SK-N-MC (cell line): ENCODE measurements around the gene AJUBA.
"Not testable (repeated sequence)": the region's sequence is repeated elsewhere in the genome, so short reads cannot be mapped to it uniquely, and the experiment has no call there.

ENCODE experiments used
- DNase-seq: peaks from one replicate; pipeline ENCODE4 v3.0.0-alpha.2; 2011; ENCODE audit warnings: low read depth, low spot score
- H3K27ac ChIP-seq: fragments of 200-600 bp; sonication (generic); 2 replicates; pipeline ENCODE4 v1.5.1; 2016; ENCODE audit warnings: mixed run types
- H3K36me3 ChIP-seq: fragments of 200-600 bp; sonication (generic); 2 replicates; pipeline ENCODE4 v1.6.1; 2017; ENCODE audit warnings: antibody characterized with exemption, low read length, mixed read lengths; ENCODE audit not compliant: insufficient read depth
- H3K4me3 ChIP-seq: fragments of 200-600 bp; sonication (generic); 2 replicates; pipeline ENCODE4 v1.5.1; 2016
- H3K9ac ChIP-seq: fragments of 200-600 bp; sonication (generic); 2 replicates; pipeline ENCODE4 v1.8.0; 2017; ENCODE audit warnings: mixed run types, mixed read lengths; ENCODE audit not compliant: insufficient read length
- H3K9me3 ChIP-seq: fragments of 200-600 bp; sonication (generic); 2 replicates; pipeline ENCODE4 v1.6.1; 2017; ENCODE audit warnings: low read depth, mild to moderate bottlenecking, antibody characterized with exemption, low read length, moderate library complexity, mixed read lengths
- EZH2 ChIP-seq: fragments of 200-600 bp; sonication (generic); IDR thresholded peaks from one replicate; pipeline ENCODE4 v1.6.1; 2017; ENCODE audit warnings: antibody characterized with exemption
- FOXP2 ChIP-seq: optimal IDR thresholded peaks from 2 replicates; pipeline ENCODE3; 2011; ENCODE audit warnings: mild to moderate bottlenecking, moderate library complexity; ENCODE audit not compliant: insufficient read depth; ENCODE audit errors: extremely low read length, control extremely low read depth
- POLR2AphosphoS5 ChIP-seq: IDR thresholded peaks from 2 replicates; pipeline ENCODE4 v1.6.1; 2012; ENCODE audit warnings: mild to moderate bottlenecking, low read depth, low read length, borderline replicate concordance

AJUBA gene

GRCh38 chr14:23008831-23009230 lies 26.5 kb upstream of the AJUBA start:
- H3K4me3 ChIP-seq: peak overlapping the region; percentile 82
- no peaks in the 10 kb centered on the region for H3K9me3 ChIP-seq
- peak overlapping the region; percentile 95 for H3K27ac ChIP-seq
- DNase-seq: no peak
- no peak overlapping the region for H3K9ac ChIP-seq
- H3K36me3 ChIP-seq: no peaks in the 10 kb centered on the region
- no peak for TF ChIP-seq POLR2AphosphoS5
- TF ChIP-seq FOXP2: no peak
- TF ChIP-seq EZH2: no peak

GRCh38 chr14:23006544-23007419 lies 24.4 kb upstream of the AJUBA start:
- Histone ChIP-seq H3K9ac (peak overlapping the region; percentile 80), H3K4me3 (peak overlapping the region; percentile 70), H3K9me3 (no peaks in the 10 kb centered on the region), H3K27ac (peak overlapping the region; percentile 95), H3K36me3 (no peaks in the 10 kb centered on the region)
- TF ChIP-seq FOXP2 (peak; percentile 71), EZH2 (no peak), POLR2AphosphoS5 (peak; percentile 95)
- DNase-seq: peak; percentile 76

- H3K27ac ChIP-seq: peak overlapping the region; percentile 95
- peak overlapping the region; percentile 70 for H3K4me3 ChIP-seq
- peak overlapping the region; percentile 63 for H3K9ac ChIP-seq
- DNase-seq: no peak
- no peaks in the 10 kb centered on the region for H3K9me3 ChIP-seq
- no peaks in the 10 kb centered on the region for H3K36me3 ChIP-seq
- TF ChIP-seq POLR2AphosphoS5 (no peak), FOXP2 (no peak), EZH2 (no peak)
Observed at GRCh38 chr14:23006188-23006534, 23.8 kb upstream of the AJUBA start.

GRCh38 chr14:23005451-23006187 lies 23.3 kb upstream of the AJUBA start:
- no peak for DNase-seq
- H3K36me3 ChIP-seq: no peaks in the 10 kb centered on the region
- H3K9ac ChIP-seq: no peak overlapping the region
- H3K27ac ChIP-seq: peak overlapping the region; percentile 9; the same call in 1 of the 2 replicates
- TF ChIP-seq POLR2AphosphoS5 (no peak), EZH2 (no peak), FOXP2 (no peak)
- no peaks in the 10 kb centered on the region for H3K9me3 ChIP-seq
- H3K4me3 ChIP-seq: no peak overlapping the region

- H3K9me3 ChIP-seq, H3K36me3 ChIP-seq, DNase-seq, H3K9ac ChIP-seq, H3K4me3 ChIP-seq, H3K27ac ChIP-seq: not testable (repeated sequence)
Observed at GRCh38 chr14:23004274-23004673, 21.9 kb upstream of the AJUBA start.

- no peak for DNase-seq
- no peak overlapping the region for H3K4me3 ChIP-seq
- no peak overlapping the region for H3K27ac ChIP-seq
- no peaks in the 10 kb centered on the region for H3K36me3 ChIP-seq
- no peaks in the 10 kb centered on the region for H3K9me3 ChIP-seq
- H3K9ac ChIP-seq: no peak overlapping the region
- TF ChIP-seq POLR2AphosphoS5: no peak
- TF ChIP-seq FOXP2: no peak
- no peak for TF ChIP-seq EZH2
Observed at GRCh38 chr14:23002592-23002991, 20.2 kb upstream of the AJUBA start.

- no peak for DNase-seq
- Histone ChIP-seq H3K4me3 (no peak overlapping the region), H3K36me3 (no peaks in the 10 kb centered on the region), H3K27ac (peak overlapping the region; percentile 50; the same call in 1 of the 2 replicates), H3K9ac (no peak overlapping the region), H3K9me3 (no peaks in the 10 kb centered on the region)
- TF ChIP-seq POLR2AphosphoS5 (no peak), FOXP2 (no peak), EZH2 (no peak)
Observed at GRCh38 chr14:23000860-23001259, 18.5 kb upstream of the AJUBA start.

GRCh38 chr14:22998329-22999012 lies 16.1 kb upstream of the AJUBA start:
- TF ChIP-seq FOXP2: no peak
- no peak for TF ChIP-seq EZH2
- no peak for TF ChIP-seq POLR2AphosphoS5
- H3K36me3 ChIP-seq: no peaks in the 10 kb centered on the region
- no peak for DNase-seq
- H3K9ac ChIP-seq: no peak overlapping the region
- no peaks in the 10 kb centered on the region for H3K9me3 ChIP-seq
- H3K27ac ChIP-seq: no peak overlapping the region
- H3K4me3 ChIP-seq: no peak overlapping the region

GRCh38 chr14:22997676-22998323 lies 15.4 kb upstream of the AJUBA start:
- no peak for TF ChIP-seq POLR2AphosphoS5
- no peak for TF ChIP-seq FOXP2
- no peak for TF ChIP-seq EZH2
- H3K9me3 ChIP-seq: no peaks in the 10 kb centered on the region
- H3K36me3 ChIP-seq: no peaks in the 10 kb centered on the region
- H3K27ac ChIP-seq: peak overlapping the region; percentile 38; the same call in 1 of the 2 replicates
- no peak overlapping the region for H3K4me3 ChIP-seq
- peak overlapping the region; percentile 32 for H3K9ac ChIP-seq
- no peak for DNase-seq
